Non-pigmented ciliary epithelial cell (primary cell): ENCODE measurements around the gene GNG7.
"Not testable (repeated sequence)": the region's sequence is repeated elsewhere in the genome, so short reads cannot be mapped to it uniquely, and the experiment has no call there.

ENCODE experiments used
- DNase-seq: peaks from one replicate; pipeline ENCODE4 v3.0.0-alpha.2; 2010; ENCODE audit warnings: low read depth

Gene GNG7

DNA sequence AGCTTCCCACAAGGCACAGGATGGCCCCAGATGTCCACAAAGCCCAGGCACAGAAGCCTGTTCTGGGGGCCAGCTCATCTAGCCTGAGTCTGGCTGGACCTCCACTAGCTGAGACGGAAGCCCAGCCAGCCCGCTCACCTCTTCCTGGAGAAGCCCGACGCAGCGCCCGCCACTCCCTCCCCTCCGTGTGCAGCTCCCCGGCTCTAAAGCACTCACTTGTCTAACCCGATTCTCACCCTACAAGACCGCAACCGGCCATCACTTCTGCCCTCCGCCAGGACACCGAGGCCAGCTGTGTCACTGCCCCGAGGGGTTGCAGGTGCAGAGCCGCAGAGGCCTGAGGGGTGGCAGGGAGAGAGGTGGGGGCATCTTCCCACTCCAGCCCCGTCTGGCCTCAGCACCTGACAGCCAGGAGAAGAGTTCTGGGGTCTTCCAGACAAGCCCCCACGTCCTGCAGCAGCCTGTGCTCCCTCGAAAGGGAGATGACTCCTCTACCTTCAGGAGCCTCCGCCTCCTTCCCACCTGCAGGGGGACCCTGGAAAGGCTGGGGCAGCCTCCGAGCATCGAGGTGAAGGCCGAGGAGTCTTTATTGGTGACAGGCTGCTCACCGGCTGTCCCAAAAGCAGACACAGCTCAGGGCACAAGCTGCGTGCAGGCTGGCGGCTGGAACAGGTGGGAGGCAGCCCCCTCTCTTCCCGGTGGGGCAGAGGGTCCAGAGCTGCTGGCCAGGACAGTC is 24.6 kb upstream of the GNG7 start:
- no peak for DNase-seq

DNA sequence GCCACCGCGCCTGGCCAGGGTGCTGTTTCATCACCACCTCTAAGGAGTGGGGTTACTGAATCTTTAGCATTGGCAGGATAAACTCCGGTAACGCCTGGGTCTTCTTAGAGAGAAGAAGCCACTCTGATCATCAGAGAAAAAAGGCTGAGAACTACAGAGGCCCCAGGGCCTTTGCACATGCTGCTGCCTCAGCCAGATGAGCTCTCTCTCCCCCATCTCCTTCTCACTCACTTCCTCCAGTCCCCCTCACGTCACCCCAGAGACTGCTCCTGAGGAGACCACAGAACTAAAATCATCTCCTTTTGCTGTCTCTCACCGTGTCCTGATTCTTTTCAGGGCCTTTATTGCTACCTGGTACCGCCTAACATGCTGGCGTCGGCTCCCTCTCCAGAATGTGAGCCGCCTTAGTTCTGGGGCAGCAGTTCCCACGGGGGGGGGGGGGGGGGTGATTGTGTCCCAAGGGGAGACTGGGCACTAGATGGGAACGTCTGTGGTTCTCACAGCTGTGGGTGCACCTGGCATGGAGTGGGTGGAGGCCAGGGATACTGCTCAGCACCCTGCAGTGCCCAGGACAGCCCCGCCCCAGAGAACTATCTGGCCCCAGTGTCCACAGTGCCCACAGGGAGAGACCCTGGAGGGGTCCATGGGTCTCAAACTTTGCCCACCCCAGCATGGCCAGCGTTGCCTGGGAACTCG is 23.8 kb upstream of the GNG7 start:
- DNase-seq = no peak

- DNase-seq = no peak
Measured at GRCh38 chr19:2724148-2724557, 21.7 kb upstream of the GNG7 start.

DNA sequence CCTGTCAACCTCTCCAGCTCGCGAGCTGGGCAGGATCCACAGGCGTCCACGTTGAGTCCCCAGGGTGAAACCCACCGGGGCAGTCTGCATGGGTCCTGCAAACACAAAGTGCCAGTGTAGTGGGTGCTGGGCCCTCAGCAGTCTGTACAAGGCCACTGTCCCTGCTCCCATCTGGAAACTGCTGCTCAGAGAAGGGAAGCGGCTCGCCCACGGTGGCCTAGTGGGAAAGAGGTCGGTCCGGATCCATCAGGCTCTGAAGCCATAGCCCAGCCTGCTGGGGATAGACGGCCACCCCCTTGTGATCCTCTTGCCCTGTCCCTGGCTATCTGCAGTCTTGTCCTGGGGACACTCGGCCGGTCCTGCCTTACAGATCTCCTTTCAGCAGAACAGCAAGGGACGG is 21.3 kb upstream of the GNG7 start:
- DNase-seq = no peak

DNA sequence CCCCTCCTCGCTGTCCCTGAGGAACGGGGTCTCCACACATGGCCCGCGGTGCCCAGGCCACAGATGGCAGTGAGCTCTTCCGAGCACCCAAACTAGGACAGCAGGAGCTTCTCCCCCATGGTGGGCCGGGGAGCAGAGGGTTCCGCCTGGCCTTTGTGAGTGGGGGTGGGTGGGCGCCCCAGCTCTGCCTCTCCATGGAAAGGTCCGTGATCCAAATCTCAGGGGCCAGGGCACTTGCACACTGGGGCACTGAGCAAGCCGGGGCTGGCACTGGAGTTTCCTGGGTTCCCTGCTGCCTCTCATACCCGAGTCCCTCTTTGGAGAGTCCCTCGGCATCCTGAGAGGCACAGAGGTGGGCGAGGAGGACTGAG is 20.8 kb upstream of the GNG7 start:
- no peak for DNase-seq

- DNase-seq = no peak
Measured at GRCh38 chr19:2722541-2723344, 20.2 kb upstream of the GNG7 start.

DNA sequence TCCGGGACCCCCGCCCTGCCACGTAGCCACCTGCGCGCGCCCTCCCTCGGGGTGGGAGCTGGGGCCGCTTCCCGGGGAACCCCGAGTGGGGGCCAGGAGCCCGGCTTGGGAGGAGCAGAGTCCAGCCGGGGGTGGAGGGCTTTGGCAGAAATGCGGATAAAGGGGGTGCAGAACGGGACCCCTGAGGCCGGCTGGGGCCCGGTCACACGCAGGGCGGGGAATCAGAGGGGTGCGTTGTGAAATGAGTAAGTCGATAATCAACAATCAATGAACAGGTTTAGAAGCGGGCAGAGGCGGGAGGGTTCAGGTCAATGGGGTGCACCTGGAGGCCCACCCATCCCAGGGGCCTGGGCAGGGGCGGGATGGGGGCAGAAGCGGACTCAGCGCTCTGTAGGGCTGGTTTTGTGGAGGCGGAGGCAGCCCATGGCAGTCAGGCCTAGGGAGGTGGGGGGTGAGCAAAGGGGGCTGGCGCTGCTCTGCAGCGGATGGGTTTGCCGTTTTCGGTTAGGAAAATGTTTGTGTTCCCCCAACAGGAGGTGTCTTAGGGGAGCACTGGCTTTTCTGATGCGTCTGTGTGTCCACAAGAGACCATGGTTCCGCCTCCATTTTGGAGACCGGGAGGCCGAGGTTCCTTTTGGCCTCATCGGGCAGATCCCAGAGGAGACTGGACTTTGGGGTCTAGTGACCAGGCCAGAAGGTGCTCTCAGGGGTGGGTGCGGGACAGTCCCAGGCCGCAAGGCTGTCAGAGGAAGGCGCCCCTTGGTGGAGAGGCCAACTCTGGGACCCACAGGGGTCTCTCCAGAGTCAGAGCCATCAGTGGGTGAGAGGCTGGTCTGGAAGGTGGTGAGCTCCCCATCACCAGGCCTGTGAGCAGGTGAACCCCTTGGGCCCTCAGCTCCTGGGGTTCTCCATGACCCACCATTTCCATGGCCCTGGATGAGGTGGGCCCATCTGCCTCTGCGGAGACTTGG is 19.4 kb upstream of the GNG7 start:
- no peak for DNase-seq

- no peak for DNase-seq
Measured at GRCh38 chr19:2720777-2721569, 18.5 kb upstream of the GNG7 start, which contains the start of gene DIRAS1. TSS of gene DIRAS1 (minus strand) at chr19:2721372. CDS start at chr19:2717806, 3,566 bp downstream.

DNA sequence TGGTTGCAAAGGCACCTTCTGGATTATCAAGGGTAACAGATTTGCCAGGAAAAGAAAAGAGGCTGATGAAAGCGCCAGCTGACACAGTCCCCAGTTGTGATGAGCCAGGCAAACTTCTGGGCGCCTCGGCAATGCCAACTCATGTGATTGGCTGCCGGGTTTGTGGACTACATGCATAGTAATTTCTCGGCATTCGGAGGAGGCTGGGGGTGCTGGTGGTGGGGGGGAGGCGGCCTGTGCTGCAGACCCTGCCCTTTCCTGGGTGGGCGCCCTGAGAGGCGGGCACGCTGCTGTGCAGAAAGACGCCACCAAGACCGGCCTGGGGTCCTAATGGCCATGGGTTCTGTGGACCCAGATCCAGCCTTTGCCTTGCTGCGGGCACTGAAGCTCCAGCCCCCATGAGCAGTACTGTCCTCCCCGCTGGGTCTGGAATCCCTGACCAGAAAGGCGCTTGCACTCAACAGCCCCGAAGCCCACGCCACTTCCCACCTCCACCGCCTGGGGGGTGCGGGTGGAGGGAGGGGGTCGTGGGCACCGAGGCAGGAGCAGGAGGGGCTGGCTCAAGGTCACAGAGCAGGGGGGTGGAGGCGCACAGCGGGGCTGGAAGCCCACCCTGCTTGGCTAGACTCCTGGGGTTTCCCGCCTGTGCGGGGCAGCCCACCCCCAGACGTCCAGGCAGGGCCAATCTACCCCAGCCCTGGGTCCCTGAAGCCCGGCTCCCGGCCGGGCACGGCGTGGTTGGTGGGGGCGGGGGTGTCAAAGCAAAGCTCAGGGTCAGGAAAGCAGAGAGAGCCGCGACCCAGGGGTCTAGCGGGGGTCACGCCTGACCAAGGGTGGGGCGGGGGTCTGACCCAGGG is 17.7 kb upstream of the GNG7 start:
- no peak for DNase-seq

DNA sequence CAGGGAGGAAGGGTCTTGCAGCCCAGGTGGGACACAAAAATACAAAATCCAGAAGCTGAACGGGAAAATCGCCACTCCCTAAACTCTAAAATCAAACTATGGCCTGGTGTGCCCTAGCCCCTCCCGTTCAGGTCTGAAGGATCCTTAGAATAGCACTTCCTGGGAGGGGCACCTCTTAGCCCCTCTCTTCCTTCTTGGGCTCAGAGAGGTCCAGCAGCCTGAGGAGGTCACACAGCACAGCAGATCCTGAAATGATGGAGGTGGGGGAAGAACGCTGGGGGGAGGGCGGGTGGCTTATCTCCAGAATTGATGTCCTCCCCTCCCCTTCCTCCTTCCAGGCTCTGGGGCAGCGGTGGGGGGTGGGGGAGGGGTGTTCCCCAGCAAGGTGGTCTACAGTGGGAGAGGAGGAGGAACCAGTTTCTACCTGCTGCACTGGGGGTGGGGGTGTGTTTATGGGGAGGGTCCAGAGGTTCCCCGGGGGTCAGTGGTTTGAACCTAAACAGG is 16.8 kb upstream of the GNG7 start:
- no peak for DNase-seq

GRCh38 chr19:2717638-2718541 is 15.4 kb upstream of the GNG7 start:
- DNase-seq = no peak

- DNase-seq = no peak
Measured at GRCh38 chr19:2716722-2717637, 14.5 kb upstream of the GNG7 start.

GRCh38 chr19:2716275-2716650 is 13.8 kb upstream of the GNG7 start:
- DNase-seq = no peak

GRCh38 chr19:2715470-2716274 is 13.2 kb upstream of the GNG7 start:
- no peak for DNase-seq

- DNase-seq = no peak
Measured at GRCh38 chr19:2714531-2715269, 12.2 kb upstream of the GNG7 start.

GRCh38 chr19:2714102-2714501 is 11.6 kb upstream of the GNG7 start:
- DNase-seq = not testable (repeated sequence)
